ENCODE results near the gene ABCD4.

Gene ABCD4

DNA sequence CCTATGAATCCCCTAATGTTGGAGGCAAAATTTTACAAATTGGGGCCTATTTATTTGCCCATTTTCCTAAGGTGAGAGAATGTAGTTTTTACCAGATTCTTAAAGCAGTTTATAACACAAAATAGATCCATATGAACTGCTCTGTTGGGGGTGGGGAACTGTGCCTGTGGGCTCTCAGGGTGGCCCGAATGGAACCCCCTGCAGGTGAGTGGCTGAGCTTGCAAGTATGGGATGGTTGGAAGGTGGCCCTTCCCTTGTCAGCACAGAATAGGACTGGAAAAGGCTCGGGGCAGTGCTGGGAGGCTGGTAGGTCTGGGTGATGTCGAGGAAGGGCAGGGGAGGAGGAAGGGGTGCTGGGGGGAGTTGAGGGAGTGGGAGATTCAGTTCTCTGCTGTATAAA, 58.6 kb downstream of the ABCD4 start:
- no peaks in the 10 kb centered on the region for H3K79me2 ChIP-seq (ENCODE audit: low read length)
- no peak overlapping the region for H3K9ac ChIP-seq (ENCODE audit: low read length)
- no peak overlapping the region for H3K4me2 ChIP-seq (ENCODE audit: low read depth, low read length)
- no peak overlapping the region for H2AFZ ChIP-seq (ENCODE audit: low read length)
- no peak for TF ChIP-seq EZH2phosphoT487 (IDR thresholded peaks at IDR 0.05; ENCODE audit: low read length)
- TF ChIP-seq EZH2 (optimal IDR thresholded peaks at IDR 0.05; ENCODE audit: low read depth, low read length) = no peak
- TF ChIP-seq, protein P1, sequence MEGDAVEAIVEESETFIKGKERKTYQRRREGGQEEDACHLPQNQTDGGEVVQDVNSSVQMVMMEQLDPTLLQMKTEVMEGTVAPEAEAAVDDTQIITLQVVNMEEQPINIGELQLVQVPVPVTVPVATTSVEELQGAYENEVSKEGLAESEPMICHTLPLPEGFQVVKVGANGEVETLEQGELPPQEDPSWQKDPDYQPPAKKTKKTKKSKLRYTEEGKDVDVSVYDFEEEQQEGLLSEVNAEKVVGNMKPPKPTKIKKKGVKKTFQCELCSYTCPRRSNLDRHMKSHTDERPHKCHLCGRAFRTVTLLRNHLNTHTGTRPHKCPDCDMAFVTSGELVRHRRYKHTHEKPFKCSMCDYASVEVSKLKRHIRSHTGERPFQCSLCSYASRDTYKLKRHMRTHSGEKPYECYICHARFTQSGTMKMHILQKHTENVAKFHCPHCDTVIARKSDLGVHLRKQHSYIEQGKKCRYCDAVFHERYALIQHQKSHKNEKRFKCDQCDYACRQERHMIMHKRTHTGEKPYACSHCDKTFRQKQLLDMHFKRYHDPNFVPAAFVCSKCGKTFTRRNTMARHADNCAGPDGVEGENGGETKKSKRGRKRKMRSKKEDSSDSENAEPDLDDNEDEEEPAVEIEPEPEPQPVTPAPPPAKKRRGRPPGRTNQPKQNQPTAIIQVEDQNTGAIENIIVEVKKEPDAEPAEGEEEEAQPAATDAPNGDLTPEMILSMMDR (IDR thresholded peaks at IDR 0.05; ENCODE audit: low read length) = no peak
- no peak for DNase-seq
- H3K36me3 ChIP-seq (replicated peaks; ENCODE audit: insufficient read depth, low read length) = no peaks in the 10 kb centered on the region
- H4K20me1 ChIP-seq (ENCODE audit: insufficient read depth, low read length) = no peaks in the 10 kb centered on the region
- H3K9me3 ChIP-seq (replicated peaks; ENCODE audit: insufficient read depth, low read length) = no peaks in the 10 kb centered on the region
- H3K9me2 ChIP-seq (replicated peaks; ENCODE audit: insufficient read depth, low read length) = no peaks in the 10 kb centered on the region
- H3K27me3 ChIP-seq (replicated peaks; ENCODE audit: insufficient read depth, low read length) = peaks cover 30% of the 10 kb centered on the region
- no peak overlapping the region for H3K27ac ChIP-seq (ENCODE audit: low read length)
- H3F3A ChIP-seq (ENCODE audit: insufficient read depth, low read length) = no peaks in the 10 kb centered on the region
- H3K4me3 ChIP-seq (ENCODE audit: low read length) = no peak overlapping the region
- no peaks in the 10 kb centered on the region for H3K4me1 ChIP-seq (ENCODE audit: low read length)

- no peak overlapping the region for H3K4me2 ChIP-seq (ENCODE audit: low read depth, low read length)
- H3K27me3 ChIP-seq (replicated peaks; ENCODE audit: insufficient read depth, low read length) = peaks cover 33% of the 10 kb centered on the region
- H3K9me3 ChIP-seq (replicated peaks; ENCODE audit: insufficient read depth, low read length) = no peaks in the 10 kb centered on the region
- no peaks in the 10 kb centered on the region for H3F3A ChIP-seq (ENCODE audit: insufficient read depth, low read length)
- no peak overlapping the region for H2AFZ ChIP-seq (ENCODE audit: low read length)
- H3K4me3 ChIP-seq (ENCODE audit: low read length) = no peak overlapping the region
- H4K20me1 ChIP-seq (ENCODE audit: insufficient read depth, low read length) = no peaks in the 10 kb centered on the region
- no peak overlapping the region for H3K27ac ChIP-seq (ENCODE audit: low read length)
- DNase-seq = no peak
- H3K36me3 ChIP-seq (replicated peaks; ENCODE audit: insufficient read depth, low read length) = no peaks in the 10 kb centered on the region
- no peak for TF ChIP-seq EZH2phosphoT487 (IDR thresholded peaks at IDR 0.05; ENCODE audit: low read length)
- no peak for TF ChIP-seq EZH2 (optimal IDR thresholded peaks at IDR 0.05; ENCODE audit: low read depth, low read length)
- TF ChIP-seq, protein P1 (IDR thresholded peaks at IDR 0.05; ENCODE audit: low read length) = no peak
- no peaks in the 10 kb centered on the region for H3K79me2 ChIP-seq (ENCODE audit: low read length)
- H3K9ac ChIP-seq (ENCODE audit: low read length) = no peak overlapping the region
- no peaks in the 10 kb centered on the region for H3K9me2 ChIP-seq (replicated peaks; ENCODE audit: insufficient read depth, low read length)
- H3K4me1 ChIP-seq (ENCODE audit: low read length) = no peaks in the 10 kb centered on the region
Observed at GRCh38 chr14:74243051-74243450, 59.7 kb downstream of the ABCD4 start.

DNA sequence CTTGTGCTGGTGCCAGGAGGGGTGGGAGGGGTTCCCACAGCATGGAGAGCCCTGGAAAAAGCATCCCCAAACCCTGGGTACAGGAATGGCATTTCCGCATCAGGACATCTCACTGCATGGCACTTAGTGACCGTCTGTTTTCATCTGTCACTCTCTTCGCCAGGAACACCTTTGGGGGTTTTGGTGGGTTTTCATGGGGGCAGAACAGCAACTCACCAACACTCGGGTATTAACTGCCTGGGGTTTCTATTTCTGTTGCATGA, 60.0 kb downstream of the ABCD4 start:
- TF ChIP-seq EZH2 (optimal IDR thresholded peaks at IDR 0.05; ENCODE audit: low read depth, low read length) (no peak), EZH2phosphoT487 (IDR thresholded peaks at IDR 0.05; ENCODE audit: low read length) (no peak)
- TF ChIP-seq, protein P1 (IDR thresholded peaks at IDR 0.05; ENCODE audit: low read length) = no peak
- H3K27me3 ChIP-seq (replicated peaks; ENCODE audit: insufficient read depth, low read length) = peaks cover 33% of the 10 kb centered on the region
- no peak for DNase-seq

More for the DNA sequence above, 60.0 kb downstream of the ABCD4 start:
- no peaks in the 10 kb centered on the region for H3K36me3 ChIP-seq (replicated peaks; ENCODE audit: insufficient read depth, low read length)
- no peak overlapping the region for H3K27ac ChIP-seq (ENCODE audit: low read length)
- no peaks in the 10 kb centered on the region for H3K9me3 ChIP-seq (replicated peaks; ENCODE audit: insufficient read depth, low read length)
- H3F3A ChIP-seq (ENCODE audit: insufficient read depth, low read length) = no peaks in the 10 kb centered on the region
- no peaks in the 10 kb centered on the region for H3K4me1 ChIP-seq (ENCODE audit: low read length)
- no peaks in the 10 kb centered on the region for H3K9me2 ChIP-seq (replicated peaks; ENCODE audit: insufficient read depth, low read length)
- H3K9ac ChIP-seq (ENCODE audit: low read length) = no peak overlapping the region
- H3K79me2 ChIP-seq (ENCODE audit: low read length) = no peaks in the 10 kb centered on the region
- H3K4me3 ChIP-seq (ENCODE audit: low read length) = no peak overlapping the region
- no peak overlapping the region for H2AFZ ChIP-seq (ENCODE audit: low read length)
- no peak overlapping the region for H3K4me2 ChIP-seq (ENCODE audit: low read depth, low read length)
- H4K20me1 ChIP-seq (ENCODE audit: insufficient read depth, low read length) = no peaks in the 10 kb centered on the region
